T-helper 17 cell (primary cell): ENCODE measurements around the gene KRT76. TPM values are rescaled to one million over a fixed set of nuclear protein-coding genes. Genes with fewer than 3 reads are reported as not detected.

Experiments used
- ATAC-seq: fragments of 150-1000 bp; cut with Tn5 transposase; 2 replicates; pipeline ENCODE4 v1.10.0; 2021; ENCODE audit warnings: mild to moderate bottlenecking, moderate library complexity
- DNase-seq, 3 donors: peaks; one replicate each; pipeline versions ENCODE4 v3.0.0 to v3.0.0-alpha.2; 2020 to 2021
- H3K9me3 ChIP-seq: one replicate; pipeline ENCODE4 v1.7.0; 2013; ENCODE audit warnings: low read length, mild to moderate bottlenecking; ENCODE audit not compliant: control insufficient read depth, poor library complexity, severe bottlenecking
- H3K27ac Mint-ChIP-seq: one replicate; pipeline ENCODE4 v1.8.0; 2022; ENCODE audit warnings: mild to moderate bottlenecking, moderate library complexity, mixed read lengths
- H3K27me3 Mint-ChIP-seq: one replicate; pipeline ENCODE4 v1.8.0; 2022; ENCODE audit warnings: mixed read lengths
- H3K36me3 Mint-ChIP-seq: one replicate; pipeline ENCODE4 v1.8.0; 2022; ENCODE audit warnings: low read depth, mixed read lengths
- H3K4me1 Mint-ChIP-seq: one replicate; pipeline ENCODE4 v1.8.0; 2022; ENCODE audit warnings: mild to moderate bottlenecking, mixed read lengths
- H3K4me3 Mint-ChIP-seq: one replicate; pipeline ENCODE4 v1.8.0; 2022; ENCODE audit warnings: mild to moderate bottlenecking, moderate library complexity, mixed read lengths
- total RNA-seq, 4 donors: library from RNA in 2 of 4; stranded (reverse) in 2 of 4; gene quantifications; one replicate each; pipeline ENCODE4 v1.2.3 and lab custom pipeline; 2022 to 2026

The KRT76 gene
- total RNA-seq (not detected), total RNA-seq (lab: John Stamatoyannopoulos, UW) (0 reads per million in 2 donors)

DNA sequence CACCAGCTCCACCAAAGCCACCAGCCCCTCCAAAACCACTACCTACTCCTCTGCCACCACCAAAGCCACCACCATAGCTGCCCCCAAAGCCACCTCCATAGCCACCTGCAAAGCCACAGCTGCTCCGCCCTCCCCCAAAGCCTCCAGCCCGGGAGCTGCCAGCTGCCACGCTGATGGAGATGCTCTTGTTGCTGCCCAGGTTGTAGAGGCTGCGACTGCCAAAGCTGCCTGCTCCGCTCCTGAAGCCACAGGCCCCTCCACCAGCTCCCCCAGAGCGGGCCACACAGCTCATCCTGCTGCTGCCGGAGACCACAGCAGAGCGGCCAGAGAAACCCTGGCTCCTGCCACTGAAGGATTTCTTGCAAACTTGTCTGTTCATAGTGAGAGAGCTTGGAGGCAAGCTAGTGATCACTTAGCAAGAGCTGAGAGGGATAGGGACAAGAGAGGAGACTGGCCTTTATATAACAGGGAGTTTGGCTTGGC, at the start of gene KRT76:
Gene KRT76, minus strand, starts transcription at position 433 of the 483 bp plus-strand sequence. Its CDS starts 54 bp downstream, at position 379.
- no peaks in the 10 kb centered on the region for H3K9me3 ChIP-seq
- Mint-ChIP-seq H3K27ac (no peak within 1 kb of the TSS), H3K36me3 (no peaks in the 10 kb centered on the region), H3K4me3 (no peak within 1 kb of the TSS), H3K27me3 (peaks cover 53% of the 10 kb centered on the region), H3K4me1 (peaks cover 2% of the 10 kb centered on the region)
- no peak for ATAC-seq
- no peak for DNase-seq

DNA sequence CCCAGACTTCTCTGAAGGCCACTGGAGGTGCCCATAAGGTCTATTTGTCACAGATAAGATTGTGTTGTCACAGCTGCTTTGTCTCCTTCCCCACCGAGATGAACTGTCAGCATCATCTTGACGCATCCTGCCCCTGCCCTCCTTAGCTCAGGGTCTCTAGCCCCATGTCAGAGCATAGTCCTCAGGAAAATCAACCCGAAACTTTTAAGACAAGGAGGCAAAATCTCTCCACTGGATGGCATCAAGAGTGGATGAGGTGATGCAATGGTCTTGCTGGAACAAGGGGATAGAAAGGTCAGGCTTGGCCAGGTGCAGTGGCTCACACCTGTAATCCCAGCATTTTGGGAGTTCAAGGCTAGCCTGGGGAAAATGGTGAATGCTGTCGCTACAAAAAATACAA, 48.8 kb upstream of the KRT76 start:
- DNase-seq, result no peak
- no peaks in the 10 kb centered on the region for H3K36me3 Mint-ChIP-seq
- no peak overlapping the region for H3K4me3 Mint-ChIP-seq
- ATAC-seq, result no peak
- no peak overlapping the region for H3K27ac Mint-ChIP-seq
- H3K4me1 Mint-ChIP-seq, result no peaks in the 10 kb centered on the region
- peaks cover 30% of the 10 kb centered on the region for H3K27me3 Mint-ChIP-seq
- no peaks in the 10 kb centered on the region for H3K9me3 ChIP-seq

DNA sequence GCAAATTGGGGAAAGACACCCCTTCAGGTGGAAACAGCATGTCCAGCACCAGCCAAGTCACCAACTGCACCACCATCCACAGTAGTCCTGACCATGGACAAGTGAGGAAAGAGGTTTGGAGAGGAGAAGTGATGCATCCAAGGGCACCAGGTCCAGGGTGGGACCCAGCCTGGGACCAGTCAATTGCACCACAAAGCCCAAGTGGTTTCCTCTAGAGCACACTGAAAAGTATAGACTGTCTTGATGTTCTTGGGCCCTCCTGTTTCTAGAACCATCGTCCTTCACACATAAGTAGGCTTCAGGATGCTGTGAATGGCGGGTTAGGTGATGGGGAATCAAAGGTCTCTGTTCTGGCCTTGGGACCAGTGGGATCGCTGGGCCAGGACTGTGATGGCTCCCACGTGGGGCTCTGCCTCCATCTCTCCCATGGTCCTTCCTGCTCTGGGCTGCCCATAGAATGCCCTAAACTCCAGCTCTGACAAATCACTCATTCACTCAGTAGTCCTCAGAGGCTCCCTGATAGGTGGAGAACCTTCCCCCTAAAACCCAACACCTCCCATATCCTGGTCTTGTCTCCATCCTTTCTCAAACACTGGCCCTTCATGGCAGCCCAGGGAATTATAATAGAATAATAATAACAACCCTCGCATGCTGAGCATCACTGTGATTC, 47.7 kb upstream of the KRT76 start:
- no peaks in the 10 kb centered on the region for H3K9me3 ChIP-seq
- no peak for ATAC-seq
- DNase-seq, result no peak
- Mint-ChIP-seq H3K4me3 (no peak overlapping the region), H3K36me3 (no peaks in the 10 kb centered on the region), H3K4me1 (no peaks in the 10 kb centered on the region), H3K27ac (no peak overlapping the region), H3K27me3 (peaks cover 33% of the 10 kb centered on the region)

DNA sequence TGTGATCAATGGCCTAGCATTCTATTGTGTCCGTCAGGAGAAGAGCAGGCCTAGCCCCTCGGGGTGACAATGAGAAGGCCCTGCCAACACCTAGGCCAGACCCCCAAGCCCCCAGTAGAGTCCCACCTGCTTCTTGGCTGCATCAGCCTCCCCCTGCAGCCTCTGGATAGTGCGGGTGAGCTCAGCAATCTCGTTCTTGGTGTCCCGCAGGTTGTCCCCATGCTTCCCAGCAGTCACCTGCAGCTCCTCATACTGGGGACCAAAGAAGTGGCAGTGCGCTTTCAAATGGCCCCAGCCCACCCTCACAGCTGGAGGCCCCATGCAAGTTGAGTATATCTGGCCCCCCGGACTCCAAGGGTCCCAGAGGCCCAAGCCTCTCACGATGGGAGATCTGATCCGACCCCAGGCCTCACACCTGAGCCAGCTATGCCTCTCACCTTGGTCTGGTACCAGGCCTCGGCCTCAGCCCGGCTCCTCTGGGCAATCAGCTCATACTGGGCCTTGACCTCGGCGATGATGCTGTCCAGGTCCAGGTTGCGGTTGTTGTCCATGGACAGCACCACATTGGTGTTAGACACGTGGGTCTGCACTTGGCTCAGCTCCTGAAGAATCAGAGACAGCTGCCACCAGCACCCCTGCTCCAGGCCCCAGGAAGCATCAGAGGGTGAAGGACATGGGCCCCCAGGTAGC, 46.8 kb upstream of the KRT76 start:
- H3K27ac Mint-ChIP-seq, result no peak overlapping the region
- DNase-seq (no peak), ATAC-seq (no peak)
- H3K4me3 Mint-ChIP-seq, result no peak overlapping the region
- no peaks in the 10 kb centered on the region for H3K9me3 ChIP-seq
- peaks cover 35% of the 10 kb centered on the region for H3K27me3 Mint-ChIP-seq
- H3K36me3 Mint-ChIP-seq, result no peaks in the 10 kb centered on the region
- no peaks in the 10 kb centered on the region for H3K4me1 Mint-ChIP-seq

DNA sequence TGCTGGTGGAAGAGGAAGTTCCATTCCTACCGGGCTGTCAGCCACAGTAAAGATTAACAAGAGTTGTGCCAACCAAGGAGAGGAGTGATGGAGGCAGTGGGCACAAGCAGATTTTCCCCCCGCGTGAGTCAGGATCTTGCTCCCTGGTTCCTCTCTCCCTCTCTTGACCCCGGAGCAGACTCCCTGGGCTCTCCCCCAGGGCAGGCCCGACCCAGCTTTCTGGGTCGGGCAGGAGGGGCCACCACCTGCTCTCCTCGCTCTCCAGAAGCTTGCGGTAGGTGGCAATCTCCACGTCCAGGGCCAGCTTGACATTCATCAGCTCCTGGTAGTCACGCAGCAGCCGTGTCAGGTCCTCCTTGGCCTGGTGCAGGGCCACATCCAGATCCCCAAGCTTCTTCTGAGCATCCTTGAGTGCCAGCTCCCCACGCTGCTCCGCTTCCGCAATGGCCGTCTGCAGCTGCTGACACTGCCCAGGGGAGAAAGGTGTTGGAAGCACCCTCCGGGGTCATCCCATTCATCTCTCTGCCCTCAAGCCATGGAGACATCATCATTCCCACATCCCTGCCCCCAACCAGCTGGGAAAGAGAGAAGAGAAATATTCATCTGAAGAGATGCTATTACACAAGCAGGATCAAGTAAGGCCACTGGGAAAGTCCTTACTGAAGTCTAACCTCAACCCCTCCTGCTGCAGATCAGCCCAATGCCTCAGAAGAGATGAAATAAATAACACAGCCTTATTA, 45.8 kb upstream of the KRT76 start:
- Mint-ChIP-seq H3K36me3 (no peaks in the 10 kb centered on the region), H3K4me3 (no peak overlapping the region), H3K27me3 (peaks cover 44% of the 10 kb centered on the region), H3K27ac (no peak overlapping the region), H3K4me1 (peaks cover 2% of the 10 kb centered on the region)
- H3K9me3 ChIP-seq, result no peaks in the 10 kb centered on the region
- no peak for DNase-seq
- ATAC-seq, result no peak

DNA sequence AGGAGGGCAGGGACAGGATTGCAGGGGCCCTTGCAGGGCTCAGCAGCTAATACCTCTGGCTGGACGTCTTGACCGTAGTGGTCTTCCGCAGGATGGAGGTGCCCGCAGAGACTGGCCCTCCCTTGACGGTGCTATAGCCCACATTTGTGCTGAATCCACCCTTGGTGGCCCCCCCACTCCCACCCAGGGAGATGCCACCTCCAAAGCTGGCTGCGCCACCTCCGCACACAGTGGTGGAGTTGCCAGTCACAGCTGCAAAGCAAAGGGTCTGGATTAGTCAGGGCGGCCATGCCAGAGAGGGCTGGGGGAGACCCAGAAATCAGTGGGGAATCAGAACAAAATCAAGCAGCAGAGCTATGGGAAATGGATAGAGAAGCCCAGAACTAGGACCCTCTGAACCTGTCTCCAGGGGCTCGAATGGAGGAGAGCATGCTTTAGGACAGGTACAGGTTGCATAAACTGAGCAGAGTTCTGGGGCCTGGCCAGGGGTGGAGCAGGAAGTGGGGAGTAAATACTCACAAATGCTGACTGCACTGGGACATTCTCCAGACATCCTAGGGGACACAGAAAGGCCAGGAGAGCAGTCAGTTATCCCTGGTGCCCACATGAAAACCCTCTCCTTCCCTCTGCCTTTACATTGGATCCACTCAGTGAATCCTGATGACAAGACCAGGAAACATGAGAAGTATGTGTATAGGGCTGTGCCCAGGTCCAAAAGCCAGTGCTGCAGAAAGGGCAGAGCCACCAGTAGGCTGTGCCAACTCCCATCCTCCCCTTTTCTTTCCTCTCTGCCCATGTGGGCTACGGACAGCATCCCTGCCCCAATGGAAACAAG, 44.9 kb upstream of the KRT76 start:
- no peak overlapping the region for H3K4me3 Mint-ChIP-seq
- peaks cover 3% of the 10 kb centered on the region for H3K4me1 Mint-ChIP-seq

DNA sequence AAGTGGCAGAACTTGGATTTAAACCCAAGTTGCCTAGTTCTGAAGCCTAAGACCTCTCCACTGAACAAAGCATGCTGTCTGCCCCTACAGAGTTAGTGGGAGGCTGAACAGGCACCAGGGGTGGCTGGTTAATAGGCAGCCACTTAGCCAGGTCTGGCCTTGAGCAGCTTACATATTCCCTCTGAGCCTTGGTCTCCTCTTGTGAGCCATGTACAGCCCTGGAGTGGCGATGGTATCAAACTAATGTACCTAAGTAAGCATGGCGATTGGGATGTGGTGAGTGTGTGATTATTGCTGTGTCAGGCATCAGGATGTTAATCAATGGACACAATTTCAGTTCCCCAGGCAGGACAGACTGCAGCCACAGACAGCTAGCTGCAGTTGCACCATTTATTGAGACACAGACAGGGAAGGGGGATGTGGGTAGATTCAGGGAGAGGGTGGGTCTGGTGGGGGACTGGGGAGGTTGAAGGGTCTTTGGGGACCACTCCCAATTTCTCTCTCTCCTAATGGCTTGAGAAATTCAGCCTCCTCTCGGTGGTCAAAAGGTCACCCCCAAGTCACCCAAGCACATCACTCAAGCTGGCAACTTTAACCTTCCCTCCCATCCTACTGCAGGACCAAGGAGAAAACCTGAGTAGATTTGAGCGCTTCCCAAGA, 44.1 kb upstream of the KRT76 start:
- no peak for ATAC-seq
- Mint-ChIP-seq H3K36me3 (no peaks in the 10 kb centered on the region), H3K27ac (no peak overlapping the region), H3K4me1 (peaks cover 3% of the 10 kb centered on the region), H3K4me3 (no peak overlapping the region), H3K27me3 (peaks cover 53% of the 10 kb centered on the region)
- no peak for DNase-seq
- no peaks in the 10 kb centered on the region for H3K9me3 ChIP-seq

More for the DNA sequence above, 44.9 kb upstream of the KRT76 start:
- no peaks in the 10 kb centered on the region for H3K9me3 ChIP-seq
- H3K27me3 Mint-ChIP-seq, result peaks cover 53% of the 10 kb centered on the region
- DNase-seq, result no peak
- H3K36me3 Mint-ChIP-seq, result no peaks in the 10 kb centered on the region
- H3K27ac Mint-ChIP-seq, result no peak overlapping the region
- no peak for ATAC-seq

DNA sequence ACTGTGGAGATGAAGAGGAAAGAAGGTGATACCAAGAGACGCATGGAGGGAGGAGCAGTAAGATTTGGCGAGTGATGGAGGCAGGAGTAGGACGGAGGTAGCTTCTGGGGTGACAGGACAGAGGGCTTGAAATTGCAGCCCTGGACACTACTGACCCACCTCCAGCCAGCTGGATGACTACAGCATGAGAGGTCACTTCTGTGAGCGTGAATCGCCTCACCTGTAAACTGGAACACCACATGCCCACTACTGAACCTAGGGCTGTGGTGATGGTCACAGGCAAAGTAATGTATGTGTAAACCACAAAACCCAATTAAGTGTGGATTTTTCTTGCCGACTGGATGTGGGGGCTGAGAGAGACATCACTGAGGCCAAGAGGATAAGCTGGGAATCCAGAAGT, 43.4 kb upstream of the KRT76 start:
- no peak overlapping the region for H3K27ac Mint-ChIP-seq
- no peak for ATAC-seq
- no peak for DNase-seq
- H3K4me3 Mint-ChIP-seq, result no peak overlapping the region
- H3K27me3 Mint-ChIP-seq, result peaks cover 51% of the 10 kb centered on the region
- no peaks in the 10 kb centered on the region for H3K36me3 Mint-ChIP-seq
- no peaks in the 10 kb centered on the region for H3K9me3 ChIP-seq
- peaks cover 3% of the 10 kb centered on the region for H3K4me1 Mint-ChIP-seq

DNA sequence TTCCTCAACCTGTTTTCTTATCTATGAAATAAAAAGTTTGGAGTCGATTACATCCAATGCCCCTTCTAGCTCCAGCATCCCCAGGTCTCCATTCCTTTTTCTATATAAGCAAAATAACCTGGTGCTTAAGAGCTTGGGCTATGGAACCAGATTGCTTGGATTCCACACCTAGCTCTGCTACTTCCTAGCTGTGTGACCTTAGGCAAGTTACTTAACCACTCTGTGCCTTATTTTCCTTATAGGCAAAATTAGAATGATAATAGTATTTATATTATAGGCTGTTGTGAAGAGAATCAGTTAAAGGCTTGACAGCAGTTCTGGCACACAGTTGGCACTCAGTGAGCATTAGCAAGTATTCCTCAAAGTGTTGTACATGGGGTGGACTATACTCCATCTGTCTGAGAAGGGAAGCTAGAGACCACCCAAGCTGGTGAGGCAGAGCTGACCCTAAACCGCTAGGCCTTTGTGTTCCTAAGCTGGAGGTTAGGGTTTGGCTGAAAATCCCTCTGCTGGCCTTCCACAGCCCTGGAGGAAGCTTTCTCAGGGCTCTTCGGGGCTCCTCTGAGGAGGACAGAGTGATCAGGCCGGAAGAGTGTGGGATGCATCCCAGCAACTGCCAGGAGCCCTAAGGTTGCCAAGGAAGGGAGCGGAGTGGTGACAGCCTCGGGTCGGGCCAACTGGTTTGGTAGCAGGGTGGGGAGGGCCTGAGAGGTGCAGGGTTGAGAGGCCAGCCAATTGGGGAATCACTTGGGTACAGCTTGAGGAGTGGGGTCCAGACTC, 42.8 kb upstream of the KRT76 start:
- Mint-ChIP-seq H3K36me3 (no peaks in the 10 kb centered on the region), H3K4me3 (no peak overlapping the region), H3K27me3 (peaks cover 46% of the 10 kb centered on the region), H3K4me1 (peaks cover 3% of the 10 kb centered on the region), H3K27ac (peak overlapping the region; percentile 65)
- ATAC-seq, result no peak
- H3K9me3 ChIP-seq, result no peaks in the 10 kb centered on the region
- no peak for DNase-seq

DNA sequence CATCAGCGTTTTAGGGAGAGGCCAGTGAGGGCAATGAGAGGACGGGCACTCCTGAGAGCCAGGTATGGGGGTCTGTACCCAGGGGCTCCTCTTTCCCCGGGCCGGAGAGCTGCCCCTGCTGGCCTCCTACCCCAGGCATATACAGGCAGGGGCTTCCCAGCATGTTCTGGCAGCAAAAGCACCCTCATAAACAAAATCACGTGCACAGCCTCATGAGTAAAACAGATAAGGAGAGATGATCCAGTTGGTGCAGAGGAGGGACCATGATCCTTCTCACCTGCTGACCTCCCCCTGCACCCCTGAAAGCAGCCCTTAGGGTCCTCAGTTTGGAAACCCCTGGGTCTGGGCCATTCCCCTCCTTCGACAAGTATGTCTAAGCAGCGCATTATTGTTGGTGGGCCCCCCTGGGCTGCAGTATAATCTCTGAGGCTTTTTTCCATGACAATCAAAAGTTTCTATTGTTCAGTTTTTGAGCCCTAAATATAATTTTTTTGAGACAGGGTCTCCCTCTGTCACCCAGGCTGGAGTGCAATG, 41.8 kb upstream of the KRT76 start:
- H3K4me3 Mint-ChIP-seq, result no peak overlapping the region
- H3K27ac Mint-ChIP-seq, result no peak overlapping the region
- DNase-seq (no peak), ATAC-seq (no peak)
- peaks cover 3% of the 10 kb centered on the region for H3K4me1 Mint-ChIP-seq
- H3K27me3 Mint-ChIP-seq, result peaks cover 51% of the 10 kb centered on the region
- H3K9me3 ChIP-seq, result no peaks in the 10 kb centered on the region
- no peaks in the 10 kb centered on the region for H3K36me3 Mint-ChIP-seq

DNA sequence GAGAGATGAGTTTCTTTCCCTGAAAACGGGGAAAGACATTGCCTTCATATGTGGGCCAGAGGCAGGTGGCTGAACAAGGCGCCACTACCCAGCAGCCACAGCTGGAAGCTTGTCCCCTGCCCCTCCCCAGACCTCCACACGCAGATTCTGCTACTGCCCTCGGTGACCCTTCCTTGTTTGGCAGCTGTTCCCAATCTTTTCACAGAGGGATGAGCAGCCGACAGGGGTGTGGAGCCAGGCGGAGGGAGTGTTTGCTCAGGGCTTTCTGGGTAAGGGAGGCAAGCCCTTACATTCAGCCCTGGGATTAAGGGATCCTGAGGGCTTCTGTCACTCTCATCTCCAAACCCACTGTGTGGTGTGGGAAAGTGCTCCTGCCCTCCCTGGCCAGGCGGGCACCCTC, 41.2 kb upstream of the KRT76 start:
- no peaks in the 10 kb centered on the region for H3K9me3 ChIP-seq
- no peak overlapping the region for H3K27ac Mint-ChIP-seq
- peaks cover 3% of the 10 kb centered on the region for H3K4me1 Mint-ChIP-seq
- no peaks in the 10 kb centered on the region for H3K36me3 Mint-ChIP-seq
- ATAC-seq (no peak), DNase-seq (no peak)
- H3K4me3 Mint-ChIP-seq, result no peak overlapping the region
- peaks cover 51% of the 10 kb centered on the region for H3K27me3 Mint-ChIP-seq
